ENCODE data around the gene RAD51B.
"Not testable (repeated sequence)": the region's sequence is repeated elsewhere in the genome, so short reads cannot be mapped to it uniquely, and the experiment has no call there.

Gene RAD51B

DNA sequence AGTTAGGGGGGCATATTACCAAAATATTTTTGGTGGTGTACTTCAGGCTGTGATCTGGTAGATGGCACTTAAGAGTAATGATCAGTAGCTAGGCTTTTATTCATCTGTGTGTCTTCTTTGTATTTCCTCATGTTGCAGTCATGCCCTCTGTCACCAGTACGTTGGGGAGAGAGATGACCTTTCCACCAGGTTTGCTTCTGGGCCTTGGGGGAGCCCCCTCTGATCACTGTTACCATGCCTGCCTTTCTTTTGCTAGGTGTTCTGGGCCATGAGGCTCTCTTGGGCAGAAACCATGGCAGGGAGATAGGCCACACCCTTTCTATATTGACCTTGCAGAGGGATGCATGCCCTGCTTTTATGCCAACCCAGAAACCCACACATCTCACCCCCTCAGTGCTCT, 208.5 kb downstream of the RAD51B start:
- DNase-seq (ENCODE audit: low read depth) = no peak

GRCh38 chr14:68031011-68031410, 211.4 kb downstream of the RAD51B start:
- not testable (repeated sequence) for DNase-seq (ENCODE audit: low read depth)

GRCh38 chr14:68032154-68032553, 212.6 kb downstream of the RAD51B start:
- DNase-seq (ENCODE audit: low read depth) = no peak

- DNase-seq (ENCODE audit: low read depth) = no peak
Measured at GRCh38 chr14:68033336-68033932, 213.9 kb downstream of the RAD51B start.

- no peak for DNase-seq (ENCODE audit: low read depth)
Measured at GRCh38 chr14:68034896-68035295, 215.3 kb downstream of the RAD51B start.

GRCh38 chr14:68036202-68036601, 216.6 kb downstream of the RAD51B start:
- DNase-seq (ENCODE audit: low read depth) = no peak

- DNase-seq (ENCODE audit: low read depth) = no peak
Measured at GRCh38 chr14:68039593-68039992, 220.0 kb downstream of the RAD51B start.

DNA sequence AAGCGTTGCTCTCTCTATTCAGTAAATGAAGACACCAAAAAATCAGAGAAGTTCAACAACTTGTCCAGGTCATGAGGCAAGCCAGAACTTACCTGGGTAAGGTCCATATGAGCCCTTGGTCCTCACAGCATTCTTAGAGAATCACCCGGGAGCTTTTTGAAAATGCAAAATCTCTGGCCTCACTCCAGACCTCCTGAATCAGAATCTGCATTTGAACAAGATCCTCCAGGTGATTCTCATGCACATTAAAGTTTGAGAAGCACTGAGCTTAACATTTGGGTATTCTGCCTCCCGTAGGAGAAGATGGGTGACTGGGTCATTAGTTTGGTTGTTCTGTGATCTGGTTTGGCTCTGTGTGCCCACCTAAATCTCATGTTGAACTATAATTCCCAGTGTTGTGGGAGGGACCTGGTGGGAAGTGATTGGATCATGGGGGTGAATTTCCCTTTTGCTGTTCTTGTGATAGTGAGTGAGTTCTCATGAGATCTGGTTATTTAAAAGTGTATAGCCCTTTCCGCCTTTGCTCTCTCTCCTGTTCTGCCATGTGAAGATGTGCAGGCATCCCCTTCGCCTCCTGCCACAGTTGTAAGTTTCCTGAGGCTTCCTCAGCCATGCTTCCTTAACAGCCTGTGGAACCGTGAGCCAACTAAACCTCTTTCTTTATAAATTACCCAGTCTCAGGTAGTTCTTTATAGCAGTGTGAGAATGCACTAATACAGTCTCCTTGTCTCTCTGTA, 221.2 kb downstream of the RAD51B start:
- DNase-seq (ENCODE audit: low read depth) = no peak

DNA sequence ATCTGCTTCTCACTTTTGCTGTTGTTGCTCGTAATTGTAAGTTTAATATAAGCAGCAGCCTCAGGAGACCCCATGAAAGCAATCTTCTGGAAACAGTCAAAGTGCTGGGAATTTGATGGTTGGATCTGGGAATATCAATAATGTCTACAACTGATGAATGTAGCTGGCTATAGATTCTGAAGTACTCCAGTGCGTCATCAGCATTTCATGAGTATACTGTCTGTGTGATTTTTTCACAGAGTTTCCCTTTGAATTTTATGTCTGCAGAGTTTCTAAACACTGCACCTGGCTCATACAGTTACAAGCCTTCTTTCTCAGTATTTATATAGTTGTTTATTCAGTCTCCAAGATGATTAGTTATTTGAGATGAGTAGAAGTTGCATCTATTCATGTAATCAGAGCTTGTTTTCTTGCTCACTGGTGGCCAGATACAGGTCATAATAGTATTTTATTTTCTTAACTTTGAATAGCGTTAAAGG, 222.3 kb downstream of the RAD51B start:
- DNase-seq (ENCODE audit: low read depth) = no peak

GRCh38 chr14:68042586-68043210, 223.1 kb downstream of the RAD51B start:
- DNase-seq (ENCODE audit: low read depth) = no peak

- DNase-seq (ENCODE audit: low read depth) = no peak
Measured at GRCh38 chr14:68043752-68044151, 224.2 kb downstream of the RAD51B start.

- peak; percentile 41 for DNase-seq (ENCODE audit: low read depth)
Measured at GRCh38 chr14:68047906-68048305, 228.3 kb downstream of the RAD51B start.

DNA sequence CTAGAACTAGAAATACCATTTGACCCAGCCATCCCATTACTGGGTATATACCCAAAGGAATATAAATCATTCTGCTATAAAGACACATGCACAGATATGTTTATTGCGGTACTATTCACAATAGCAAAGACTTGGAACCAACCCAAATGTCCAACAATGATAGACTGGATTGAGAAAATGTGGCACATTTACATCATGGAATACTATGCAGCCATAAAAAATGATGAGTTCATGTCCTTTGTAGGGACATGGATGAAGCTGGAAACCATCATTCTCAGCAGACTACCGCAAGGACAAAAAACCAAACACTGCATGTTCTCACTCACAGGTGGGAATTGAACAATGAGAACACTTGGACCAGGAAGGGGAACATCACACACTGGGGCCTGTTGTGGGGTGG, 229.2 kb downstream of the RAD51B start:
- DNase-seq (ENCODE audit: low read depth) = not testable (repeated sequence)

DNA sequence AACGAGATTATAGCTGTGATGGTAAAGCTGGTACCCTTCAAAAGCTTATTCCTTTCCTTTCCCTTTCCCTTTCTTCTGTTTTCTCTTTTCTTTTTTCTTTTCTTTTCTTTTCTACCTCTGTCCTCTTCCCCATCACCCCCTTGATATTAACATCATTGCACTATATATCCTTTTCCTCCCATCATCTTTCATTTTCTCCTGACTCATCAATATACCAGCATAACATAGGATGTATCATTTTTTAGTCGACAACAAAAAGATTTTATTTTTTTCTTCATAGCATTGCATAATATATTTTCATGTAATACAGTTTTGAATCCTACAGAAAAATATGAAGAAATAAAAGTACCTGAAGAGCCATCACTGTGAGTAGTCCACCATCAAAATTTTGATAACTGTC, 230.6 kb downstream of the RAD51B start:
- no peak for DNase-seq (ENCODE audit: low read depth)

- no peak for DNase-seq (ENCODE audit: low read depth)
Measured at GRCh38 chr14:68051146-68051545, 231.6 kb downstream of the RAD51B start.

DNA sequence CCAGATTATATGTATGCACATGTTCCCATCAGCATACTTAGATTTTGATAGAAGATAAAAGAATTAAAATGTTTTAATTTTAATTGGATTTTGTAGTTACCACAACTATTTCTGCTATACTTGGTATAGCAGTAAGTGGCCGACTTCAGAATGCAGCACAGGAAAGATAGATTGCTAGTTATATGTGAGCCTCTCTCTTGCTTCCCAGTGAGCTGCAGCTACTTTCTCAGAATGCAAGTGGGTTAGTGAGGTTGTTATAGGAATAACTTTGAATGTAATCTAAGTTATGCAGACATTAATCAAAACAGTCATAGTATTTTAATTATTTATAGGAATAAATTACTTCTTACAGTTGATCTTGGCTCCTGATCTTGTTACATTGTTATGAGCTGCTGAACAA, 240.6 kb downstream of the RAD51B start:
- DNase-seq (ENCODE audit: low read depth) = no peak

GRCh38 chr14:68062651-68063050, 243.1 kb downstream of the RAD51B start:
- no peak for DNase-seq (ENCODE audit: low read depth)

DNA sequence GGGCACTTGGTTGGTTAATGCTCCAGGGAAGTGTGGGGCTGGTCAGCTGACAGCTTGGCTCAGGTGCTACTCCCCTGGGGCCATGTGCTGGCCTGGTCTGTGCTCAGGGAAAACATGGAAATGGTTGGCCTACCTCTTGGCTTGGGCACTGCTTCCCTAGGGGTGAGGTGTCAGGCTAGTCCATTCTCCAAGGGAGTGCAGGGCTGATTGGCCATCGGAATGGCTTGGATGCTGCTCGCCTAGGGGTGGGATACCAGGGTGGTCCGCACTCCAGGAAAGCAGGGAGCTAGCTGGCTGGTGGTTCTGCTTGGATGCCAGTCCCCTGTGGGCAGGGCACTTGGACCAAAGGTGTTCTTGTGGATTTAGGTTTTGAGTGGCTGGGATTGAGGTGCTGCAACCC, 245.7 kb downstream of the RAD51B start:
- DNase-seq (ENCODE audit: low read depth) = no peak

- DNase-seq (ENCODE audit: low read depth) = no peak
Measured at GRCh38 chr14:68074765-68075381, 255.3 kb downstream of the RAD51B start.

GRCh38 chr14:68075382-68076029, 255.9 kb downstream of the RAD51B start:
- DNase-seq (ENCODE audit: low read depth) = no peak

DNA sequence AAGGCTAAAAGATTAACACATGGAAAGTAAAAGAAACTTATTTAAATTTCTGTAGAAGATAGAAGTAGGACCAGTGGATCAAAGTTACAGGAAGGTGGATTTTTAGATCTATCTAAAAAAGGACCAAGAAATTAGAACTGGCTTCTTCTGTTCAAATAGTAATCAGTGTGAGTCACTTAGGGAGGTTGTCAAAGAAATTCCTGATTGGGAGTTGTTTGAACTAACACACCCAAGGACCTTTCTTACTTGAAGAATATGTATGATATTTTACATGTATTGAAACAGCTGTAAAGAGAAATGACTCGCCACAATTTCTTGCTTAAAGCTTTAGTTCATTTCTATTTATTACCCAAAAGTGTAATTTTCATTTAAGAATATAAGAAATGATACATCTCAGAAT, 256.9 kb downstream of the RAD51B start:
- no peak for DNase-seq (ENCODE audit: low read depth)

- DNase-seq (ENCODE audit: low read depth) = no peak
Measured at GRCh38 chr14:68079941-68080697, 260.5 kb downstream of the RAD51B start.

Measured in stromal cell of bone marrow (primary cell).